Measurements from ENCODE around the gene AGAP5. TPM values are rescaled to one million over a fixed set of nuclear protein-coding genes. Genes with fewer than 3 reads are reported as not detected.

AGAP5 gene
- total and polyA plus RNA-seq, 2 of the 4 experiments (the other 2 are of a cell fraction): 1.8 to 4.1 TPM

GRCh38 chr10:73653701-73654100 lies 44.2 kb downstream of the AGAP5 start:
- Histone ChIP-seq H3K56ac (ENCODE audit: extremely low read depth, insufficient read depth, low read length) (no peak overlapping the region), H3K4ac (ENCODE audit: low read depth, low read length) (peak overlapping the region; percentile 44), H3K79me1 (ENCODE audit: low read depth in 1 of 2, low read length in 2 of 2) (peaks cover 0 to 10% of the 10 kb centered on the region in 2 experiments; a peak in 2 of 4 replicates), H2AK5ac (ENCODE audit: low read depth, low read length) (peak overlapping the region; percentile 61), H3K14ac (replicated peaks; ENCODE audit: low read depth, low read length) (peak overlapping the region; percentile 36), H4K20me1 (ENCODE audit: insufficient read depth, low read length) (no peaks in the 10 kb centered on the region), H2AFZ (replicated peaks; ENCODE audit: low read length, poor library complexity) (peak overlapping the region; percentile 45), H3K4me1 (ENCODE audit: control insufficient read depth, insufficient read depth, low read length) (peaks cover 19% of the 10 kb centered on the region), H4K8ac (ENCODE audit: low read depth in 2 of 2, low read length in 2 of 2) (no peak overlapping the region), H3K9me3 (ENCODE audit: control insufficient read depth, insufficient read depth, low read length) (no peaks in the 10 kb centered on the region), H3K18ac (ENCODE audit: low read depth, low read length) (no peak overlapping the region), H3K4me3 (ENCODE audit: insufficient read depth, low read depth, low read length) (no peak overlapping the region), H3K9ac (ENCODE audit: low read depth, low read length) (no peak overlapping the region), H2BK15ac (ENCODE audit: low read depth, low read length) (peak overlapping the region; percentile 15; the same call in 1 of the 3 replicates), H3K36me3 (ENCODE audit: control insufficient read depth, insufficient read depth, low read length) (no peaks in the 10 kb centered on the region), H4K5ac (ENCODE audit: low read depth, low read length) (no peak overlapping the region), H2BK120ac (ENCODE audit: low read depth, low read length) (peak overlapping the region; percentile 82; the same call in 1 of the 2 replicates), H3K27me3 (ENCODE audit: control insufficient read depth, insufficient read depth, low read length) (no peaks in the 10 kb centered on the region), H3K4me2 (ENCODE audit: low read depth, low read length) (no peak overlapping the region), H4K91ac (ENCODE audit: insufficient read depth, low read depth, low read length) (peak overlapping the region; percentile 59), H2BK5ac (ENCODE audit: low read depth, low read length, poor library complexity, severe bottlenecking) (no peak overlapping the region), H2AK9ac (replicated peaks; ENCODE audit: low read depth, low read length, poor library complexity) (no peak overlapping the region), H3K27ac (ENCODE audit: insufficient read depth, low read length) (no peak overlapping the region), H2BK20ac (ENCODE audit: low read depth, low read length) (peak overlapping the region; percentile 62; the same call in 1 of the 2 replicates), H3K23ac (ENCODE audit: low read depth, low read length) (no peak overlapping the region), H3K9me1 (ENCODE audit: insufficient read depth, low read length) (peaks cover 21% of the 10 kb centered on the region)
- WGBS, 2 experiments (ENCODE audit: extremely low coverage in 2 of 2, insufficient read length in 1 of 2): 60% methylated on average over 1 of the region's 3 CpGs; no CpG with 5 or more reads in 1 of the 2 experiments
- CTCF ChIA-PET: no interaction called here
- intact Hi-C loops (cut with micrococcal nuclease) (no loop called here), dilution Hi-C loops (cut with HindIII; ENCODE audit: low sequenced_read_pairs, unreplicated experiment) (no loop called here), in situ Hi-C loops (cut with MboI; ENCODE audit: low sequenced_read_pairs) (no loop called here)
- peak; percentile 36 for TF ChIP-seq CTCF (conservative IDR thresholded peaks at IDR 0.05; ENCODE audit: low read depth, low read length)
- no peak for TF ChIP-seq FOS (IDR thresholded peaks at IDR 0.05; ENCODE audit: low read depth, low read length)
- TF ChIP-seq RAD21 (IDR thresholded peaks at IDR 0.05; ENCODE audit: low read length): peak; percentile 51
- TF ChIP-seq CEBPB (IDR thresholded peaks at IDR 0.05; ENCODE audit: low read depth, low read length): no peak
- POLR2A ChIA-PET (ENCODE audit: unreplicated experiment): no interaction called here
- ATAC-seq (ENCODE audit: low read depth): peak; percentile 27; the same call in 1 of the 2 replicates
- DNase-seq: peak; percentile 60
- BruUV-seq (replicated peaks): no TSS peak
